K562 (cell line): Measurements from ENCODE around the gene STING1.

Experiments
- ETV5 ChIP-seq: sonication (generic); formaldehyde crosslinking; IDR thresholded peaks from 2 replicates; pipeline ENCODE4 v1.4.0; 2020; ENCODE audit warnings: low read depth, mild to moderate bottlenecking, missing genetic modification reagents
- TRIM28 ChIP-seq: fragments of 450-650 bp; IDR thresholded peaks from 2 replicates; pipeline ENCODE4 v1.6.1; 2017

DNA sequence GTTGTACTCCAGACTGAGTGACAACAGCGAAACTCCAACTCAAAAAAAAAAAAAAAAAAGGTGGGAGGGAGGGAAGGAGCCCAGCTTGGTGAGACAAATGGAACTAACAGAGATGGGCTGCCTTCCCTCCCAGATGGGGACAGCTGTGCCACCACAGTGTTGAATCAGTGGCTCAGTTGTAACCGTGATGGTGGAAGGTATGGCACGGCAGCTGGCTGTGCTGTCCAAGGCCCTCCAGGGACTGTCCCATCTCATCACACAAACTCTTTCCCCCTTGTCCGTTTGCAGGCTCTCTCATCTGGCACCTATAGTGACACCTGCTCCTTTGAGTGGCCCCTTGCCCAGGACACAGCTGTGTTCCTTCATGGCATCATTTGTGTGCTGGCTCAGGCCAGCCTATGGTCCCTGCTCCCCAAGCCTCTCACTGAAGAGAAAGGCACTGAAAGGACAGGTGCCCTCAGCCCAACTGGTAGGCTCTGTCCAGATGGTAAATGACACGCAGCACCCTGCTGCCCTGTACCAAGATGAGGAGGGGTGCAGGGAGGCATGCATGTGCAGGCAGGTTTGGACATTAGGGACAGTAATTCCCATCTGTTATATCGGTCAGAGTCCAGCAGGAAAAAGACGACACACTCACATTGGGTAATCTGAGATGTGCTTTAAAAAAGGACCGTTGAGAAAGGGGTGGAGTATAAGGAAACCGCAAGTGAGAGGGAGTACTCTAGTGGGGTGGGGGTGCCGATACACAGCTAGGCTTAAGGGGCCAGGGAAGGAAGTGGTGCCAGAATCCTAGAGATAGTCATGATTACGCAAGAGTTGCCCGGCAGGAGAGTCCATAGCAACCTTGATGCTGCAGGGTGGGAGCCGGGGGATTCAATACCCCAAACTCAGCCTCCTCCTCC, 7.4 kb downstream of the STING1 start:
- no peak for TF ChIP-seq TRIM28
- TF ChIP-seq ETV5 (CRISPR knock-in tag), result peak; percentile 44; the same call in 1 of the 2 replicates
